Esophagus muscularis mucosa (tissue), 4 donors: ENCODE data around the gene UGT1A6.

ENCODE experiments used
- CTCF ChIP-seq, 3 experiments: fragments of 200-600 bp in 2 of 3; fragments of 450-650 bp in 1 of 3; sonication (generic) in 2 of 3; IDR thresholded peaks; one replicate each; pipeline ENCODE4 v1.5.1; 2017 to 2019; ENCODE audit warnings: antibody characterized with exemption in 3 of 3, mild to moderate bottlenecking in 2 of 3, moderate library complexity in 1 of 3
- EP300 ChIP-seq: sonication (generic); formaldehyde crosslinking; IDR thresholded peaks from one replicate; pipeline ENCODE4 v1.6.1; 2017; ENCODE audit warnings: antibody characterized with exemption
- POLR2A ChIP-seq: fragments of 450-650 bp; IDR thresholded peaks from one replicate; pipeline ENCODE4 v1.6.1; 2017; ENCODE audit warnings: antibody characterized with exemption, moderate library complexity, mild to moderate bottlenecking, low read depth
- POLR2AphosphoS5 ChIP-seq, 2 donors: sonication (generic); formaldehyde crosslinking; IDR thresholded peaks; one replicate each; pipeline ENCODE4 v1.6.1; 2017; ENCODE audit warnings: antibody characterized with exemption in 2 of 2

- TF ChIP-seq CTCF (IDR thresholded peaks at IDR 0.05) (no peak), POLR2A (no peak), POLR2AphosphoS5 (IDR thresholded peaks at IDR 0.05) (no peak), EP300 (no peak)
Measured at GRCh38 chr2:233820774-233821105, 128.1 kb downstream of the UGT1A6 start.
